Activated naive CD8-positive, alpha-beta T cell (primary cell): ENCODE results near the gene SPATA13.
"Not testable (repeated sequence)": the region's sequence is repeated elsewhere in the genome, so short reads cannot be mapped to it uniquely, and the experiment has no call there.

Source experiments
- H3K27ac Mint-ChIP-seq: one replicate; pipeline ENCODE4 v1.8.0; 2021; ENCODE audit warnings: mixed read lengths
- H3K27me3 Mint-ChIP-seq: one replicate; pipeline ENCODE4 v1.8.0; 2021; ENCODE audit warnings: mixed read lengths
- H3K36me3 Mint-ChIP-seq: one replicate; pipeline ENCODE4 v1.8.0; 2021; ENCODE audit warnings: mixed read lengths
- H3K4me1 Mint-ChIP-seq: one replicate; pipeline ENCODE4 v1.8.0; 2021; ENCODE audit warnings: low read depth, mixed read lengths
- H3K4me3 Mint-ChIP-seq: one replicate; pipeline ENCODE4 v1.8.0; 2021; ENCODE audit warnings: mild to moderate bottlenecking, mixed read lengths
- H3K9me3 Mint-ChIP-seq: one replicate; pipeline ENCODE4 v1.8.0; 2021; ENCODE audit warnings: low read depth, mixed read lengths

SPATA13 gene

GRCh38 chr13:24187185-24187584 is 26.7 kb downstream of the SPATA13 start:
- Mint-ChIP-seq H3K27me3 (no peaks in the 10 kb centered on the region), H3K36me3 (peaks cover 10% of the 10 kb centered on the region), H3K9me3 (no peaks in the 10 kb centered on the region), H3K4me3 (no peak overlapping the region), H3K27ac (peak overlapping the region; percentile 54), H3K4me1 (peaks cover 38% of the 10 kb centered on the region)

DNA sequence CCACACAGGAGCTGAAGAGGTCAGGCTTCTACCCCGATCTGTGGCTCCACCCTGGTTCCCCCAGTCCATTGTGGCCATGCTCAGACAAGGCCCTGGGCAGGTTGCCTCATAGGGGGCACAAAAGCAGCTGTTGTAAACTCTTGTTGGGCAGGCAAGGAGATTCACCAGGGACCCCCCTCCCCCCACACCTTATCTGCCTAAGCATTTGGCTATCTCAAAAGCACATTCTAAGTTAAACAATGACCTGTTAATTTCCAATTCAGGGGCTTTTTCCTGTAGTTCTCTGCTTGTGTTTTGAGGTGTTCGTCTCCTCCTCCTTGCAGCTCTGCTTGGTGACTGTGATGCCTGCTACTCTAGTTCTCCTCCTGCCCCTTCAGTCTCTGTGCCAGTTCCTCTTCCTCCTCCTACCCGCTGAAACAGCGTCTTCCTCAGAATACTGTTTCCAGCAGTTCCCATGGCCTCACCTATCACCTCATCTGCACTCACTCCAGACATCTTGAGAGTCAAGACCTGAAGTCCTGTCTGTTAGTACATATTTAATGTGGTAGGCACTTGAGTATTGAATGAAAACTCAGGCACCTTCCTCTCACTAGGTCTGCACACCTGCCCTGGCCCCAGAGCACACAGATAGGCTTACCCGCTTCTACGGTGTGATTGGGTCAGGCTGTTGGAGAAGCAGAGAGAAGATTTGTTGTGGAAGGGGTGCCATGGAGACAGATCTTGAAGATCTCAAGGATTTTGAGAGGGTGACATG is 31.7 kb downstream of the SPATA13 start:
- peaks cover 3% of the 10 kb centered on the region for H3K36me3 Mint-ChIP-seq
- no peak overlapping the region for H3K4me3 Mint-ChIP-seq
- no peaks in the 10 kb centered on the region for H3K27me3 Mint-ChIP-seq
- H3K9me3 Mint-ChIP-seq = no peaks in the 10 kb centered on the region
- H3K4me1 Mint-ChIP-seq = peaks cover 20% of the 10 kb centered on the region
- H3K27ac Mint-ChIP-seq = no peak overlapping the region

GRCh38 chr13:24192811-24193162 is 32.3 kb downstream of the SPATA13 start:
- H3K4me3 Mint-ChIP-seq = no peak overlapping the region
- no peaks in the 10 kb centered on the region for H3K9me3 Mint-ChIP-seq
- no peak overlapping the region for H3K27ac Mint-ChIP-seq
- H3K36me3 Mint-ChIP-seq = peaks cover 3% of the 10 kb centered on the region
- peaks cover 14% of the 10 kb centered on the region for H3K4me1 Mint-ChIP-seq
- no peaks in the 10 kb centered on the region for H3K27me3 Mint-ChIP-seq

DNA sequence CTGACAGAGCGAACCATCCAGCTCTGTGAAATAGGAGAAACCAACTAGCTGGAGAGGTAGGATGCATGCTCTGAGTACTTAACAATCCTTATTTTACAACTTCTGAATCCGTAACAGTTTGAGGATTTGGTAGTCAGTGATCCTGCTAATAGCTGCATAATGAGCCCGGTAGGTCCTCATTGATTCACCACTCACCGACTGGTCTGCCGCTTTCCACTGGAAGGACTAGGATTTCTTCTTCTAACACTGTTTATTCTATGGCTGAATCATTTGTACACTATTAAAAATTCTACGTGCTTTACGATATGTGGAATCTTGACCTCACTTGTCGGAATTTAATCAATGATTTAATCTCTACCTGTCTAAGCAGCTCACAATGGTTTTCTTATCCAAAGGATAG is 33.9 kb downstream of the SPATA13 start:
- Mint-ChIP-seq H3K4me3 (no peak overlapping the region), H3K27me3 (no peaks in the 10 kb centered on the region), H3K36me3 (no peaks in the 10 kb centered on the region), H3K27ac (no peak overlapping the region), H3K9me3 (no peaks in the 10 kb centered on the region), H3K4me1 (peaks cover 10% of the 10 kb centered on the region)

DNA sequence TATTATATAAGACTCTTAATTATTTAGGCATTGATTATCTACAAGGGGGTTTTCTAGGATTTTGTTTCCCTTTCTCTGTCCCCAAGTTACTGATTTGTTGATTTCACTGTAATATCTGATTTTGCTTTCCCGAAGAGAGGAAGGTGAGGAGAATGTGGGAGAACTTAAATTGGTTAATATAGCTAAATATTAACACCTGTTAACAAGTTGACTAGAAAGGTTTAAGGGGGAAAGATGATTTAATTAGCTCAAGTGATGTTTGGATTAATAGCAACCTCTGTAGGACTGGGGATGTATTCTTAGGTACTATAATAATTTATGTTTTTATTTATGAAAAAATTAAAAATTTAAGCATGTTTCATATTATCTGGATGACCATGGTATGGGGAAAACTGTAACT is 35.1 kb downstream of the SPATA13 start:
- Mint-ChIP-seq H3K4me3 (no peak overlapping the region), H3K4me1 (peaks cover 10% of the 10 kb centered on the region), H3K9me3 (no peaks in the 10 kb centered on the region), H3K36me3 (no peaks in the 10 kb centered on the region), H3K27me3 (no peaks in the 10 kb centered on the region), H3K27ac (no peak overlapping the region)

DNA sequence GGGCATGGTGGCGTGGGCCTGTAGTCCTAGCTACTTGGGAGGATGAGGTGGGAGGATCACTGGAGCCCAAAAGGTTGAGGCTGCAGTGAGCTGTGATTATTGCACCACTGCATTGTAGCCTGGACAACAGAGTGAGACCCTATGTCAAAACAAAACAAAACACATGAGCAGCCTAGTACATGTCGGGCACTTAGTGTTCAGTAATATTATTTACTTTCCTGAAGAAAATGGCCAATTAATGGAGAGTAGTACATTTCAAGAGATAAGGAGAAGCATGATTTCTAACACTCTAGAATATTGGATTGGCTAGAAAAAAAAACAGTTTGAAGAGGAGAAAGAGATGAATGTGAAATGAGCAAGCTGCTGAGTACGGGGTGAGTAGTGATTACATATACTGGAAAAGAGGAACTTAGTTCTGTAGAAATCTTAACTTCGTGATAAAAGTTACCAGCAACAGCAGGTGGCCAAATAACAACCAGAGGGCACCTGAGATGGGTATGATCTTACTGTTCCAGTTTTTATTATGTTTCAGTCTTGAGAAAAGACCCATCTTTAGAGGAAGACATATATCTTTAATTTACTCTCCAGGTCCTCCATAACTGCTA is 36.2 kb downstream of the SPATA13 start:
- H3K36me3 Mint-ChIP-seq = no peaks in the 10 kb centered on the region
- H3K27ac Mint-ChIP-seq = no peak overlapping the region
- H3K27me3 Mint-ChIP-seq = no peaks in the 10 kb centered on the region
- peaks cover 10% of the 10 kb centered on the region for H3K4me1 Mint-ChIP-seq
- no peak overlapping the region for H3K4me3 Mint-ChIP-seq
- no peaks in the 10 kb centered on the region for H3K9me3 Mint-ChIP-seq

GRCh38 chr13:24199016-24199415 is 38.5 kb downstream of the SPATA13 start:
- no peaks in the 10 kb centered on the region for H3K9me3 Mint-ChIP-seq
- no peaks in the 10 kb centered on the region for H3K36me3 Mint-ChIP-seq
- H3K27ac Mint-ChIP-seq = no peak overlapping the region
- no peak overlapping the region for H3K4me3 Mint-ChIP-seq
- no peaks in the 10 kb centered on the region for H3K27me3 Mint-ChIP-seq
- peaks cover 22% of the 10 kb centered on the region for H3K4me1 Mint-ChIP-seq

- Mint-ChIP-seq H3K27ac (no peak overlapping the region), H3K9me3 (no peaks in the 10 kb centered on the region), H3K4me1 (peaks cover 38% of the 10 kb centered on the region)
Measured at GRCh38 chr13:24202215-24202614, 41.7 kb downstream of the SPATA13 start.

GRCh38 chr13:24203273-24203672 is 42.8 kb downstream of the SPATA13 start:
- Mint-ChIP-seq H3K4me1 (peaks cover 41% of the 10 kb centered on the region), H3K4me3 (peak overlapping the region; percentile 51), H3K36me3 (peaks cover 2% of the 10 kb centered on the region), H3K27me3 (no peaks in the 10 kb centered on the region), H3K9me3 (no peaks in the 10 kb centered on the region), H3K27ac (peak overlapping the region; percentile 7)

More at GRCh38 chr13:24202215-24202614, 41.7 kb downstream of the SPATA13 start:
- H3K36me3 Mint-ChIP-seq = peaks cover 2% of the 10 kb centered on the region
- H3K4me3 Mint-ChIP-seq = no peak overlapping the region
- H3K27me3 Mint-ChIP-seq = no peaks in the 10 kb centered on the region

DNA sequence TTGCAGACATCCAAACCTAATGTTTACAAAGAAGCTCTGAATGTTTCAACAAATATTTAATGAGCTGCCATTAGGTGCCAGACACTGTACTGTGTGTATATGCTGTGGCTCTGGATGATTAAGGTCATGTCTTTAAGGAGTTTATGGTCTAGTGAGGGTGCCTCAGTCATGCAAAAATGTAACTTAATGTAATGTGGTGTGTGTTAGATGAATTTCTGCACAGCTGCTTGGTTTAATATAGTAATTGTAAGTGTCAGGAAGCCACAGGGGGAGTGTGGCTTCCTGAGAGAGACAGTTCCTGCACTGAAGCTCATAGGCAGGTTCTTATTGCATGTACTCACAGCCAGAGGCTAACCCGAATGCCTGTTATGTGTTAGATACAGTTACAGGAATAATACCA is 43.3 kb downstream of the SPATA13 start:
- H3K27ac Mint-ChIP-seq = peak overlapping the region; percentile 81
- H3K4me3 Mint-ChIP-seq = peak overlapping the region; percentile 72
- no peaks in the 10 kb centered on the region for H3K9me3 Mint-ChIP-seq

DNA sequence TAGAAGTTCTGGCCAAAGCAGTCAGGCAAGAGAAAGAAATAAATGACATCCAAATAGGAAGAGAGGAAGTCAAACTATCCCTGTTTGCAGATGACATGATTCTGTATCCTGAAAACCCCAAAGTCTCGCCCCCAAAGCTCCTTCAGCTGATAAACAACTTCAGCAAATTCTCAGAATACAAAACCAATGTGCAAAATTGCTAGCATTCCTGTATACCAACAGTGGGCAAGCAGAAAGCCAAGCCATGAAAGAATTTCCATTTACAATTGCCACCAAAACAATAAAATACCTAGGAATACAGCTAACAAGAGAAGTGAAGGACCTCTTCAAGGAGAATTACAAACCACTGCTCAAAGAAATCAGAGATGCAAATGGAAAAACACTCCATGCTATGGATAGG is 44.6 kb downstream of the SPATA13 start:
- not testable (repeated sequence) for H3K9me3 Mint-ChIP-seq, H3K36me3 Mint-ChIP-seq, H3K27me3 Mint-ChIP-seq, H3K4me3 Mint-ChIP-seq, H3K27ac Mint-ChIP-seq
- peaks cover 43% of the 10 kb centered on the region for H3K4me1 Mint-ChIP-seq

More for the DNA sequence above, 43.3 kb downstream of the SPATA13 start:
- Mint-ChIP-seq H3K4me1 (peaks cover 43% of the 10 kb centered on the region), H3K36me3 (peaks cover 2% of the 10 kb centered on the region), H3K27me3 (no peaks in the 10 kb centered on the region)

- Mint-ChIP-seq H3K4me3 (no peak overlapping the region), H3K36me3 (peaks cover 2% of the 10 kb centered on the region), H3K9me3 (no peaks in the 10 kb centered on the region), H3K27me3 (no peaks in the 10 kb centered on the region), H3K27ac (no peak overlapping the region), H3K4me1 (peaks cover 35% of the 10 kb centered on the region)
Measured at GRCh38 chr13:24207841-24208667, 47.5 kb downstream of the SPATA13 start.

DNA sequence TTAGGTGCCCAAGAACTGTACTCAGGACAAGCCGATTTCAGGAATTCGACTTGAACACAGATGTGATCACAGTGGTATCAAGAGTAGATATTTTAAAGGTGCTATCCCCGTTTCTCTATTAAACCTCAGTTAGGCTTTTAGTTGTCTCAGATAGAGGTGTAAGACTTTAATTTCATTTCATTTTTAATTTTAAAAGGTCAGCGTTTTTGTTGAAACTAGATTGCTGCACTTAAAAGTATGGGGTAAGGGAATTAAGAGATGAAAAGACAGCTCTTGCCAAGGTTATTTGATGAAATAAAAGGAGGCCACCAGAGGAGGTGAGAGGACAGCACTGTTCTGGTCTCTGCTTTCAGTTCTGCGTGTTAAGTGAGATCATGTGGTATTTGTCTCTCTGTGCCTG is 48.6 kb downstream of the SPATA13 start:
- no peak overlapping the region for H3K4me3 Mint-ChIP-seq
- peaks cover 25% of the 10 kb centered on the region for H3K4me1 Mint-ChIP-seq
- no peaks in the 10 kb centered on the region for H3K9me3 Mint-ChIP-seq
- H3K27me3 Mint-ChIP-seq = no peaks in the 10 kb centered on the region
- H3K27ac Mint-ChIP-seq = no peak overlapping the region
- H3K36me3 Mint-ChIP-seq = peaks cover 2% of the 10 kb centered on the region

- Mint-ChIP-seq H3K4me3 (no peak overlapping the region), H3K27me3 (no peaks in the 10 kb centered on the region), H3K4me1 (peaks cover 16% of the 10 kb centered on the region), H3K27ac (no peak overlapping the region), H3K36me3 (no peaks in the 10 kb centered on the region), H3K9me3 (no peaks in the 10 kb centered on the region)
Measured at GRCh38 chr13:24212254-24212653, 51.7 kb downstream of the SPATA13 start.

DNA sequence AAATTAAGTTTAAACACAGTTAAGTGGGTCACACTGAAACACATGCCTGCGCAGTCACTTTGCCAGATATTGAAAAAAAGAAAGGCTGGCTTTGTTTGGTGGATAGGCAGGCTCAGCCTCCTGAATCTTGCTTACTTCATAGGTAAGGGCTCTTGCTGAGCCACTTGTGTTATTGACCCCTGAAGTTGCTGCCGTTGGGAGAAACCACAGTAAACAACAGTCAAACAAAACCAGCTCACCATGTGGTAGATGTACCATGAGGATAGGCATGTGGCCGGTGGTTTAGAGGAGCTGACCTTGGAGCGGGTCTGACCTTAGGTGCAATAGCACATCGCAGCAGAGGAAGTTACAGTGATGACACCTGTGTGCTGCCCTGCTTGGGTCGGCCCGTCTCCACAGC is 52.2 kb downstream of the SPATA13 start:
- no peak overlapping the region for H3K27ac Mint-ChIP-seq
- no peaks in the 10 kb centered on the region for H3K27me3 Mint-ChIP-seq
- peaks cover 21% of the 10 kb centered on the region for H3K4me1 Mint-ChIP-seq
- no peaks in the 10 kb centered on the region for H3K9me3 Mint-ChIP-seq
- no peaks in the 10 kb centered on the region for H3K36me3 Mint-ChIP-seq
- no peak overlapping the region for H3K4me3 Mint-ChIP-seq
